HG02623 (cell line): ENCODE results near the gene ITGB3.

Experiments
- ATAC-seq: cut with Tn5 transposase; IDR thresholded peaks from one replicate; pipeline ENCODE4 v1.9.1; 2021; ENCODE audit warnings: moderate library complexity; ENCODE audit not compliant: unreplicated experiment

Gene ITGB3

DNA sequence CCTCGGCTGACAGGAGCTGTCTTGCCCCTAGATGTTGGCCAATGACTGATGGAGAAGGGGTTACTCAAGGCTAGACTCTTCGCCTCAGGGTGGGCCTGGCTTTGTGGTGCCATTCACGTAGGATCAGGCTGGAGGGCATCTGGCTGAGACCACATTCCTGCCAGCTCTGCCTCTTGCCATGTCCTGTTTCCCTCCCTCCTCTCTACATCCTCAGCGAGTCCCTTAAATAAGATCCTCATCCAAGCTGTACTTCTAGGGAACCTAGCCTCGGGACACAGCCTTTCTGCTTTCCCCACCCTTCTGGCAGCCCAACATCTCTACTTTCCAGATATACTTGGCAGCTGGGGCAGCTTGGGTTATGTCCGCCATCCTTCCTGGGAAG, 42.2 kb downstream of the ITGB3 start:
- ATAC-seq, result no peak

DNA sequence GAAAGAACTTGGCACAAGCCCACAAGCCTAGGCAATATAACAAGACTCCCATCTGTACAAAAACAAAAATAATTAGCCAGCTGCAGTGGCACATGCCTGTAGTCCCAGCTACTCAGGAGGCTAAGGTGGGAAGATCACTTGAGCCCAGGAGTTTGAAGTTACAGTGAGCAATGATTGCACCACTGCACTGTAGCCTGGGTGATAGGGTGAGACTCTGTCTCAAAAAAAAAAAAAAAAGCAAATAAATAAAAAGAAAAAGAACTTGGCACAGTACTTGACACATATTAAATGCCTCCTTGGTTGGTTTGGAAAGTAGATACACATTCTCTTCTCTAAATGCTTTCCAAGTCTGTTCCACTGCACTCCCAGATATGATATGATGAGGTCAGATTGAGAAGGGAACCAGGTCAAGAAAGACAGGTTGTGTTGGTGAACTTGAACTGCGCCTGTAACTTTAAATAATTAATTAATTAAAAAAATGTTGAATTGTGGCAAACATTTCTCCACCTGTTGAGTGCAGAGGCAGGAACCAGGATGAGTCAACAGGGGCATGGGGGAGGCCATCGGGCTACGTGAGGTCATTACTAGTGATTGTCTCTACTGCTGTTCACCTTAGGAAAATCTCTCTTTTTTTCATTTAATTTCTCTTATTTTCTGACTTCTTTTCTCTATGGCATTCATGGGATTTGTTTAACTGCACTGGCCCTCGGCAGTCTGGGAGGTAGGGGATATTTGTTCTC, 44.2 kb downstream of the ITGB3 start:
- no peak for ATAC-seq

DNA sequence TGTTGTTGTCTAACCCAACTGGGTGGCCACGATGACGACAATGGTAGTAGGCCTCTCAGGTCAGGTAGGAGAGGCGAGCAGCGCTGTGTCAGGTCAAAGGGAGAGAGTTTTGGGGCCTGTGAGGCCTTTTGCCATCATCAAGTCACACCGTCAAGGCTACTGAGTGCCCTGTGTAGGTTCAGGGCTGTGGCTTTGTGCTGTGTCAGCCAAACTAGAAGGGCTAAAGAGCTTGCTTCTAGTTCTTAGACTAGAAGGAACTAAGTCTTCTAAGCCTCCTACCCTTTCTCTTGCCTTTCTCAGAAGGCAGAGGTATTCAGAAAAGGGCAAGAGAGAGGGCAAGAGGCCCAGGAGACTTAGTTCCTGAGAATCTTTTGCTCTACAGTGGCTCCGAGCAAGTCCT, 45.1 kb downstream of the ITGB3 start:
- ATAC-seq, result no peak

DNA sequence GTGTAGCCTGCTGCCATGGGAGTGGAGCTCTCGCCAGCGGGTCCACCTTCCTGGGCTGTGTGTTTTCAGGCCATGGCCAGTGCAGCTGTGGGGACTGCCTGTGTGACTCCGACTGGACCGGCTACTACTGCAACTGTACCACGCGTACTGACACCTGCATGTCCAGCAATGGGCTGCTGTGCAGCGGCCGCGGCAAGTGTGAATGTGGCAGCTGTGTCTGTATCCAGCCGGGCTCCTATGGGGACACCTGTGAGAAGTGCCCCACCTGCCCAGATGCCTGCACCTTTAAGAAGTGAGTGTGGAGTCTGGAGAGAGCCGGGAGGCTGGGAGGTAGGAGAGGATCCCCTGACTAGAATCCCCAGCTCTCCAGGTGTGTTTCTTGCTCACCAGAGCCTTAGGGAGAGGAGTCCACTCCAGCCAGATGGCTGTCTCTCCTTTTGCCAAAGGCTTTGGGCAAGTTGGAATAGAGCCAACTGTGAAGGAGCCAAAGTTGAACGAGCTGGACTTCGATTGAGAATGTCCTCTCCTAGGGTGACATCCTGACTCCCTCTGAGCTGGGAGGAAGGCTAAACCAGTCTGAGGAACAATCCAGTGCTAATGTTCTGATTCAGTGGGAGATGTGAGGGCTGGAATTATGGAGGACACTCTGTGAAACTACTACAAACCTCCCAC, 45.7 kb downstream of the ITGB3 start:
- ATAC-seq, result no peak

DNA sequence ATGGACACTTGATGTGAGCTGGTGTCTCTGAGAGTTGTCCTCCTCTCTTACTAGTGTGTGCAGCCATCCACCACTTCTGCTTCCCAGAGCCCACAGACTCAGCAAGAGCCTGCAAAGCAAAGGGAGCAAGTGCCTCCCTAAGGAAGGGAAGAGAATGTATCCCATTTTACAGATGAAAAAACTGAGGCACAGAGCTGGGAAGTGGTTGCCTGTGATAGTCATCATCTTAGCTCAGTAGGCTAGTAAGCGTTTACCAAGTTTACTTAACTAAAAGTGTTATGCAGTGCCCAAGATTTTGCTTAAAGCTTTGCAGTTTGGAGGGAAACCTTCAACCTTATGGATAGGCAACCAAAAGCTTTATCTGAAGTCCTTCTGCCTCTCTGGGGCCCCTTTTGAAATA, 47.1 kb downstream of the ITGB3 start:
- no peak for ATAC-seq

DNA sequence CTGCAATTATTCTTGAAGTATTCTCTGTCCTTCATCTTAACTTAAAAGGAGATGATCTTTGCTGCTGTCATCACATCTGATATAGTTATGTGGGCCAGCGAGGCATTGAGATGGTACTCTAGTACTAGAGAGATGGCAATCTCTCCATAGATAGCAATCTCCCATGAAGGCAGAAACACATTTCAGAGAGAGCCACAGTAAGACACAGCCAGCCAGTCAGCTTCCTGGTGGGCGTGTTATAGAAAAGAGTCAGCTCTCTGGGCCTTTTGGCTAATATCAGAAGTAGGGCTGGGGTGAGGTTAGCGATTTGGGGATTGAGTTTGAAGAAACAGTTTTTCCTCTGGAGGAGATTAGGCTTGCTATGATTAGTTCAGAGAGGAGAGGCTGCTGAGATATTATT, 47.5 kb downstream of the ITGB3 start:
- no peak for ATAC-seq

DNA sequence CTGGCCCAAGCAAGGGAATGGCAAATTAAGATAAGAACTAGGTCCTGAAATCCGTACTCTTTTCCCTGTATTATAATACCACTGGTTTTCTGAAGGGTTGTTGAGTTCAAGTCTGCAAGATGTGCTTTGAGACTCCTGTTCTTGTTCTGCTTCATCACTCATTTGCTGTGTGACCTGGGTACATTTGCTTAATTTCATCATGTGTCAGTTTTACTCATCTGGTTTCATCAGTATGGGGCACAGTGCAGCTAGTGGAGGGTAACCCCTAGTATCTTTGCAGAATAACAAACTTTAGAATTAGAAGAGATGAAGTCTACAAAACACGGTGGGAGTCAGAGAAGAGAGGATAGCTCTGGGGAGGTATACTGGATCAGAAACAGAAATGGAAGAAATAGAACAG, 48.2 kb downstream of the ITGB3 start:
- no peak for ATAC-seq

DNA sequence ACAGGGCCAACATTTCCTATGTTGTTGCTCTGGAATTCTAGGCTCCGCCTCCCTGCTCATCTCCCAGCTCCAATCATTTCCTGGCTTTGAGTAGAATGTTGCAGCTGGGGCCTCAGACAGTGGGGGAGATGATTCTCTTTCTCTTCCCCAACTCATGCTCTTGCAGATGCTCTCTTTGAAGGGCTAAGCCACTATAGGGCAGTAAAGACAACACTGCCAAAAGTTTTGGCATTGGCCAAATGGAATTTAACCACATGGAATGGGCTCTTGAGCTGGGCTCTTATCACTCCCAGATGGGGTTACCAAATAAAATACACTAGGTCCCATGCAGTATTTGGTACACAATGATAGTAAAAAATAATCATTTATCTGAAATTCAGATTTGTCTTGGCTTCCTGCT, 50.6 kb downstream of the ITGB3 start:
- ATAC-seq, result no peak

DNA sequence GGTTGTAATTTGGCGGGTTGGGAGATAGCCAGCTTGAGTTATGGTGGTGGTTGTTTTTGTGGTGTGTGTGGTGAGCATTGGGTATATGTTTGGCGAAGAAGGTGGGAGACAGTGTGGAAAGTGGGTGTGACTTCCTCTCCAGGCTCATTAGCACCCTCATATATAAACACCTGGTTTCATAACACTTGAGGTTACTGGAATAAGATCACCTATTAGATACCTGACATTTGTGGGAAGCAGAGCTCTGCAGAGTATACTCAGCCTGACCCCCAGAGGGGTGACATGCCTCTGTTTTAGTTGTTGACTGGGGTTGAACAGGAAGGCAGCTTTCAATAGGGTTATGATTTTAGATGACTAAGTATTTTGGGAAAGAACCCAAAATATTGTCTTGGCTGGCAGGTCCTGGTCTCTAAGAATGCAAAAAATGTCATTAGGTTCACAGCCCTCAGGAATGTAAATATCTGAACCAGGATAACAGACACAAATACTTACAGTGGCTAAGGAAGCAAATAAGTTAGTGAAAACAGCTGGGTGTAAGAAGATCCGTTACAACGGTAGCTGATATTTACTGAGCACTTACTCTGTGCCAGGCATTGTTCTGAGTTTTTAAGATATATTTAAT, 51.8 kb downstream of the ITGB3 start:
- no peak for ATAC-seq

DNA sequence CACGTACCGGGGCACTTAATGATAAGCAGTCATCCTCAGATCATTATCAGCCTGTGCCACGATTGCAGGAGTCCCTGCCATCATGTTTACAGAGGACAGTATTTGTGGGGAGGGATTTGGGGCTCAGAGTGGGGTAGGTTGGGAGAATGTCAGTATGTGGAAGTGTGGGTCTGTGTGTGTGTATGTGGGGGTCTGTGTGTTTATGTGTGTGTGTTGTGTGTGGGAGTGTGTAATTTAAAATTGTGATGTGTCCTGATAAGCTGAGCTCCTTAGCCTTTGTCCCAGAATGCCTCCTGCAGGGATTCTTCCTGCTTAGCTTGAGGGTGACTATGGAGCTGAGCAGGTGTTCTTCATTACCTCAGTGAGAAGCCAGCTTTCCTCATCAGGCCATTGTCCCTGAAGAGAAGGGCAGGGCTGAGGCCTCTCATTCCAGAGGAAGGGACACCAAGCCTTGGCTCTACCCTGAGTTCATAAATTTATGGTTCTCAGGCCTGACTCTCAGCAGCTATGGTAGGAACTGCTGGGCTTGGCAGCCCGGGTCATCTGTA, 56.6 kb downstream of the ITGB3 start:
- no peak for ATAC-seq

DNA sequence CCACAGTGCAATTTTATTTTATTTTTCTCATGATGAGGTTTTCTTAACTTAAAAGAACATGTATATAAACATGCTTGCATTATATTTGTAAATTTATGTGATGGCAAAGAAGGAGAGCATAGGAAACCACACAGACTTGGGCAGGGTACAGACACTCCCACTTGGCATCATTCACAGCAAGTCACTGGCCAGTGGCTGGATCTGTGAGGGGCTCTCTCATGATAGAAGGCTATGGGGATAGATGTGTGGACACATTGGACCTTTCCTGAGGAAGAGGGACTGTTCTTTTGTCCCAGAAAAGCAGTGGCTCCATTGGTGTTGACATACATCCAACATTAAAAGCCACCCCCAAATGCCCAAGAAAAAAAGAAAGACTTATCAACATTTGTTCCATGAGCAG, 57.8 kb downstream of the ITGB3 start:
- ATAC-seq, result no peak

DNA sequence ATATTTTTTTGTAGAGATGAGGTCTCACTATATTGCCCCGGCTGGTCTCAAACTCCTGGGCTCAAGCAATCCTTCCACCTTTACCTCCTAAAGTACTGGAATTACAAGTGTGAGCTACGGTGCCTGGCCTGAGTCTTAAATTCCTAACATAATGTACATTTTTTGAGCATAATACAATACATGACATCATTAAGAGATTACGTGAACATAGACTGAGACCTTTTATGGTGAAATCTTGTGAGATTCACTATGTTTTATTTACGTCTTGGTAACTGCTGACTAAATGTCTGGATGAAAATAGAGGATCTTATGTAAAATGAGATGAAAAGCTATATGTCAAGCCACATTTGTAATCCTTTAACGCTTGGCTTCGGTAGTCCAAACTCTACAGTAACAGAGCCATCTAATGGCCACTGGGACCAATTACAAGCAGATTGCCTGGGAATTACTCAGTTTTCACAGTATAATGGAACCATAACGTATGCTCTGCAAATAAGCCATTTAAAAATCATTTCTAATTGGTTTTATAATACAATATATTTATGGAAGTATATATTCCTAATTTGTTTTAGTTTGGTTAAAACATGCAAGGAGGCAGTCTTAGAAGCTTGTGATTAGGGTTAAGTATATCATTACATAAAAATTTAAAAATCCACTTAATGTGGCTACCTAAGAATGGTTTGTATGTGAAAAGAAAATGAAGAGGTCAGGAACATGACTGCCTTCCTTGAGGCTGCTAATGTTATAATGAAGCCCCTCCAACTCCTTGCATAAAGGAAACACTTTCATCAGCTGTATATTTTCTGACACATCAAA, 62.0 kb downstream of the ITGB3 start:
- ATAC-seq, result no peak

DNA sequence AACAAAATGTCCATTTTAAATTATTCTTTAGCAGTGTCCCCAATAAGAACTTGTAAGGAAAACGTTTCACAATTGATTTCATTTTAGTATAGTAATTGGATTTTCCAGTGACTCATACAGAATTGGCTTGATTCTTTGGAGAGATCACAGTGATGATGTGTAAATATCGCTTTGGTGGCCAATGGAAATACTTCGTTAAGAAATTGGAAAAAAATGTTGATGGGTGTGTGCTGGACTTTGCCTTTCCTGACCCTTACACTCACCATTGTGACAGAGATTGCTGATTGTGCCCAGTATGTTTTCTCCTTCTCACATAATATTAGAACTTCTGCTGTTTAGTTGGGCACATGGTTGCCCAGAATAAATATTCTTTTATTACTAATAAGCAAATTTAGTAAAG, 62.7 kb downstream of the ITGB3 start:
- ATAC-seq, result no peak

DNA sequence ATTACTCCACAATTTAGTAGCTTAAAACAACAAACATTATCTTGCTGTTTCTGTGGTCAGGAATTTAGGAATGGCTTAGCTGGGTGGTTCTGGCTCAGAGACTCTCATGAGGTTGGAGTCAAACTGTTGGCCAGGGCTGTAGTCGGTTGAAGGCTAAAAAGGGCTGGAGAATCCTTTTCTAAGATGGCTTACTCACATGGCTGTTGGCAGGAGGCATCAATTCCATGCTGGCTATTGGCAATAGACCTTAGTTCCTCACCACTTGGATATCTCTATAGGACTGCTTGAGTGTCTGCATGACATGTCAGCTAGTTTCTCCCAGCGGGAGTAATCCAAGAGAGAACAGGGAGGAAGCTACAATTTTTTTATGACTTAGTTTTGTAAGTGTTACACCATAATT, 63.5 kb downstream of the ITGB3 start:
- ATAC-seq, result no peak

DNA sequence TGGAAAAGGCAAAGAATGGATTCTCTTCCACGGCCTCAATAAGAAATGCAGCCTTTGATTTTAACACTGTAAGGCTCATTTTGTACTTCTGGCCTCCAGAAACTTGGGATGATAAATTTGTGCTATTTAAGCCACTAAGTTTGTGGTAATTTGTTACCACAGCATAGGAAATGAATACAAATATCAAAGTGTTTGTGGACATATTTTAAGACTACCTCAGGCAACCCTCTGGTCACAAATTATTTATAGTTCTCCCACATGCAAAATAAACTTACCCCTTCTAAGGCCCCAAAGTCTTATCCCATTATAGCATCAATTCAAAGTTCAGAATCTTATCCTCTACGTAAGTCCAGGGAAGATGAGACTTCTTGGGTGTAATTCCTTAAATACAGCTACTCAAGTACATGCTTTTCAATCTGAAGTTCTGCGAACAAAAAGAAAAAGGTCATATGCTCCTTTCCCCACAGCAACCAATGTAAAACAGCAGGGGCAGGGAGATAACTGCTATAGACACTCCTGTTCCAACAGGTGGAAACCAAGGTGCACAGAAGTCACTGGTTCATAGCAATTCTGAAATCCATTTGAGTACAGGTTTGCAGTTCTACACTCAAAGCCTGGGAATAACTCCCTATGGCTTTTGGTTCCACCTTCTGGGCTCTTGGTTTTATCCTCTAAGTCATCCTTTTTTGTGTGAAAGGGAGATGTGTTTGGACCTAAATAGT, 64.7 kb downstream of the ITGB3 start:
- ATAC-seq, result no peak

DNA sequence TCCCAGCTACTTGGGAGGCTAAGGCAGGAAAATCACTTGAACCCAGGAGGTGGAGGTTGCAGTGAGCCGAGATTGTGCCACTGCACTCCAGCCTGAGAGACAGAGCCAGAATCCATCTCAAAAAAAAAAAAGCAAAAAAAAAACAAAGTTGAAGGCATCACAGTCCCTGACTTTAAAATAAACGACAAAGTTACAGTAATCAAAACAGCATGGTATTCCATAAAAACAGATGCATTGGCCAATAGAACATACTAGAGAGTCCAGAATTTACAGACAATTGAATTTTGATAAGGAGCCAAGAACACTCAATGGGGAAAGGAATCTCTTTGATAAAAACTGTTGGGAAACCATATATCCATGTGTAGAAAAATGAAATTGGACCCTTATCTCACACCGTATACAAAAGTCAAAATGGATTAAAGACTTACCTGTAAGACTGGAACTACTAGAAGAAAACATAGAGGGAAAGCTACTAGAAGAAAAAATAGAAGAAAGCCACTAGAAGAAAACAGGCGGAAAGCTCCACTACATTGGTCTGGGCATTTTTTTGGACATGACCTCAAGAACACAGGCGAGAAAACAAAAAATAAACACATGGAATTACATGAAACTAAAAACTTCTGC, 67.4 kb downstream of the ITGB3 start:
- no peak for ATAC-seq

DNA sequence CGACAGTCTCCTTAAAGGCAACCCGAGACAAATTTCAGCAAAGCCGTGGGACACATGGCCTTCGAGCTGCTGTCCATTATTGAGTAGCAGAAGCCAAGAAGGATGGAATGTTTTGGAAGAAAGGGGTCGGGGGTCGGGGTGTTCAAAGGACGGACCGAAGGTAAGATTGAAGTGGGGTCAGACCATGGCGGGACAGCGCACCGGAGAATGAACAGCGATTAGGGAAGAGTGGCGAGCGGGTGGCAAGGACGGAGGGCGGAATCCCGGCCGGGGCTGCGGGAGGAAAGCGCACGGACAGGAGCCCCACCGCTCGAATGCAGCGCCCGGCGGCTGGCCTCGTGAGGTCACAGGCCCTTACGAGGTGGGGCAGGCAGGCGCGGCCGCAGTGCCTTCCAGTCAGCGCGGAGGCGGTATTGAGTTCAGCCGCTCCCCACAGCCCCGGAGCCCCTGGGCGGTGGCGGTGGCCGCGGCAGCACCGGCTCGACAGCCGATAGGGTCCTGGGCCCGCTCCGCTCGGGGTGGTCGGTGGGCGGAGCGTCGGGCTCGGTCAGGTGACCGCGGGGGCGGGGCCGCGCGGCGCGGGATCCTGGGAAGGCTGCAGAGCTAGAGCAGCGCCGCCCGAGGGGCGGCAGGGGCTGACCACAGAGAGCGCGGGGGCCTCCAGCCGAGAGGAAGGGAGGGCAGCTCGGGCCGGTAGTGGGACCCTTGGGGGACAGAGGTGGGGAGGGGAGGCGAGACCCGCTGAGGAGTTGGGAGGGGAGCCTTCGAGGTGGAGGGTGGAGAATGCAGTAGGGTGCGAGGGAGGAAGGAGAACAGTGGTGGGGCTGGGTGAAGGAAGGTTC, 70.0 kb downstream of the ITGB3 start, which contains the start of gene EFCAB13:
EFCAB13 (plus strand) TSS at position 574 of the 842 bp plus-strand sequence. CDS start 4,399 bp downstream, outside the sequence.
- ATAC-seq, result peak; percentile 82

DNA sequence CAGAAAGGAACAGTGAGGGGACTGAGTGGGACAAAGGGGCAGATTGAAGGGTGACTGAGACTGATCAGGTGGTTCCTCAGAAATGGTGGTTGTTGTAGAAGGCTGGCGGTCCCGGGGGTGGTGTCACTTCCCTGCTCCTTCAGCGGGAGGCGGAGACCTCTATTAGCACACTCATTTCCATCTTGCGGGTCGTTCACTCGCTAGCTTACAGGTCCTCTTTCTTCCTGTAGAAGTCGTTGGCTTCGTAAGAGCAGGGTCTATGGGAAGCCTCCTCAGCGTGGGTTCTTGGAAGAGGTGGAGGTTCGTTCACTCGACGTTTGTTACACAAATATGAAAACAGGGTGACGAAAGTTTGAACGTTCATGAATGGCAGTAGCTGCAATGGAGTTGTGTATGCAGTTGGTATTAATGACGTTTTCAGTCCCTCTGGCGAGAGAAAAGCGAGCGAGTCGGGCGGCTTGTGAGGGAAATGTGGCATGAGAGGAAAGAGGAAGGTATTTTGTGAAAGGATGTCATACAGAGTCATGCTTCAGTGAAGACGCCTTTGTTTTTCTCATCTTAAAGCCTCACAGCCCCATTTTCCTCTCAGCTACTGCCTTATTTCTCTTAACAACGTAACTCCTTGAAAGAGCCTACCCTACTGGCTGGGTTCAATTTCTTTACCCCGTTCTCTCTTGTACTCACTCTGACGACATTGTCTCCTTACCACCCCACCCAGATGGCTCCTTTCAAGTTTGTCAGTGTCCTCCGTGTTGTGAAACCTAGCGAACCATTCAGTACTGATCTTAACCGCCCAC, 70.8 kb downstream of the ITGB3 start:
- peak; percentile 25 for ATAC-seq
